Testis (tissue), 3 donors: ENCODE data around the gene FAM180B. TPM values are rescaled to one million over a fixed set of nuclear protein-coding genes. Genes with fewer than 3 reads are reported as not detected.

Experiments
- DNase-seq: peaks from one replicate; pipeline ENCODE4 v3.0.0-alpha.2; 2019
- H3K27ac ChIP-seq, 2 donors: fragments of 200-600 bp; sonication (generic); one replicate each; pipeline ENCODE4 v1.5.1; 2019
- H3K27me3 ChIP-seq: fragments of 200-600 bp; sonication (generic); one replicate; pipeline ENCODE4 v1.5.1; 2019
- H3K36me3 ChIP-seq: fragments of 200-600 bp; sonication (generic); one replicate; pipeline ENCODE4 v1.5.1; 2017; ENCODE audit warnings: low read depth; ENCODE audit errors: missing control alignments
- H3K4me1 ChIP-seq: fragments of 200-600 bp; sonication (generic); one replicate; pipeline ENCODE4 v1.5.1; 2019
- H3K4me3 ChIP-seq, 2 donors: fragments of 200-600 bp; sonication (generic); one replicate each; pipeline ENCODE4 v1.5.1; 2017 to 2019
- H3K9me3 ChIP-seq: fragments of 200-600 bp; sonication (generic); one replicate; pipeline ENCODE4 v1.5.1; 2017
- POLR2A ChIP-seq: fragments of 450-650 bp; IDR thresholded peaks from one replicate; pipeline ENCODE4 v1.6.1; 2017; ENCODE audit warnings: antibody characterized with exemption, mild to moderate bottlenecking, moderate library complexity
- WGBS, 2 donors: methylation state at CpG; one replicate each; pipeline ENCODE4 v1.1.5; 2018; 5-methylcytosine and 5-hydroxymethylcytosine counted together
- intact Hi-C: fragments of 100-400 bp; cut with DNase I; formaldehyde crosslinking; loops from one replicate; pipeline ENCODE4 v1.15.1; 2023; ENCODE audit warnings: low total_unique reads
- polyA plus RNA-seq: library from polyadenylated mRNA; stranded (reverse); fragments of 350-450 nt; fragmentation: Illumina TruSeq; extraction: RNeasy Lipid Tissue Mini Kit (QIAGEN cat#74804); gene quantifications from one replicate; pipeline ENCODE4 v1.2.3, GENCODE V29; 2014; ENCODE audit warnings: low read depth, low replicate concordance; ENCODE audit not compliant: insufficient read depth
- total RNA-seq, 2 donors: library from RNA; depleted of rRNA; stranded (reverse); fragments of >200 nt; gene quantifications; one replicate each; pipeline ENCODE4 v1.2.3, GENCODE V29; 2016
- TF ChIP-seq, protein P1 (sequence below), 3 experiments: fragments of 450-650 bp in 2 of 3; fragments of 200-600 bp in 1 of 3; sonication (generic) in 1 of 3; IDR thresholded peaks; one replicate each; pipeline ENCODE4 v1.5.1; 2016 to 2019; ENCODE audit warnings: antibody characterized with exemption in 3 of 3, mild to moderate bottlenecking in 2 of 3, moderate library complexity in 1 of 3

Gene FAM180B
- total and polyA plus RNA-seq, 3 donors from 2014 or later: 1.1 TPM; not detected in 2

DNA sequence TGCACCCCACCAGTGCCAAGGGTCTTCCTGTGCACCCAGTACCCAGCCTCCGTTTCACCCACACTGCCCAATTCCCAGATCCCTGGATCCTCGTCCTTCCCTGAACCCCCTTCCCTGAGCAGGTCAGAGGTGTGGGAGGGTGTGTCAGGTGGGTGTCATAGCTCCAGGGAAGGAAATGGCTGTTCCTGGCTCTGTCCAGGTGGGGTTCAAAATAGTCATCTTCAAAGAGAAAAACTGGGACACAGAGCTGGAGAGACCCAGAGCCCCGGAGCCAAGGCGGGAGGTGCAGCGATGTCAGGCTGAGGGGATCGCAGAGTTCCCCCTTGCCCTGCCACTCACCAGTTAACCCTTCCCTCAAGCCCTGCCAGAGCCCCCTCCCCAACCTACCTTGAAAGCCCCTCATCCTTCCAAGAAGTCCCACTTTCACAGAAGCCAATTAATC, 7.0 kb downstream of the FAM180B start:
- Histone ChIP-seq H3K27me3 (no peaks in the 10 kb centered on the region), H3K36me3 (no peaks in the 10 kb centered on the region), H3K27ac (no peak overlapping the region), H3K9me3 (no peaks in the 10 kb centered on the region), H3K4me1 (peaks cover 4% of the 10 kb centered on the region), H3K4me3 (no peak overlapping the region)
- WGBS, 2 donors: 19 to 36% methylated on average over 4 to 6 of the region's 6 CpGs
- TF ChIP-seq, protein P1, sequence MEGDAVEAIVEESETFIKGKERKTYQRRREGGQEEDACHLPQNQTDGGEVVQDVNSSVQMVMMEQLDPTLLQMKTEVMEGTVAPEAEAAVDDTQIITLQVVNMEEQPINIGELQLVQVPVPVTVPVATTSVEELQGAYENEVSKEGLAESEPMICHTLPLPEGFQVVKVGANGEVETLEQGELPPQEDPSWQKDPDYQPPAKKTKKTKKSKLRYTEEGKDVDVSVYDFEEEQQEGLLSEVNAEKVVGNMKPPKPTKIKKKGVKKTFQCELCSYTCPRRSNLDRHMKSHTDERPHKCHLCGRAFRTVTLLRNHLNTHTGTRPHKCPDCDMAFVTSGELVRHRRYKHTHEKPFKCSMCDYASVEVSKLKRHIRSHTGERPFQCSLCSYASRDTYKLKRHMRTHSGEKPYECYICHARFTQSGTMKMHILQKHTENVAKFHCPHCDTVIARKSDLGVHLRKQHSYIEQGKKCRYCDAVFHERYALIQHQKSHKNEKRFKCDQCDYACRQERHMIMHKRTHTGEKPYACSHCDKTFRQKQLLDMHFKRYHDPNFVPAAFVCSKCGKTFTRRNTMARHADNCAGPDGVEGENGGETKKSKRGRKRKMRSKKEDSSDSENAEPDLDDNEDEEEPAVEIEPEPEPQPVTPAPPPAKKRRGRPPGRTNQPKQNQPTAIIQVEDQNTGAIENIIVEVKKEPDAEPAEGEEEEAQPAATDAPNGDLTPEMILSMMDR (IDR thresholded peaks at IDR 0.05): no peak
- TF ChIP-seq POLR2A: no peak
- intact Hi-C loops: no loop called here
- DNase-seq: no peak

DNA sequence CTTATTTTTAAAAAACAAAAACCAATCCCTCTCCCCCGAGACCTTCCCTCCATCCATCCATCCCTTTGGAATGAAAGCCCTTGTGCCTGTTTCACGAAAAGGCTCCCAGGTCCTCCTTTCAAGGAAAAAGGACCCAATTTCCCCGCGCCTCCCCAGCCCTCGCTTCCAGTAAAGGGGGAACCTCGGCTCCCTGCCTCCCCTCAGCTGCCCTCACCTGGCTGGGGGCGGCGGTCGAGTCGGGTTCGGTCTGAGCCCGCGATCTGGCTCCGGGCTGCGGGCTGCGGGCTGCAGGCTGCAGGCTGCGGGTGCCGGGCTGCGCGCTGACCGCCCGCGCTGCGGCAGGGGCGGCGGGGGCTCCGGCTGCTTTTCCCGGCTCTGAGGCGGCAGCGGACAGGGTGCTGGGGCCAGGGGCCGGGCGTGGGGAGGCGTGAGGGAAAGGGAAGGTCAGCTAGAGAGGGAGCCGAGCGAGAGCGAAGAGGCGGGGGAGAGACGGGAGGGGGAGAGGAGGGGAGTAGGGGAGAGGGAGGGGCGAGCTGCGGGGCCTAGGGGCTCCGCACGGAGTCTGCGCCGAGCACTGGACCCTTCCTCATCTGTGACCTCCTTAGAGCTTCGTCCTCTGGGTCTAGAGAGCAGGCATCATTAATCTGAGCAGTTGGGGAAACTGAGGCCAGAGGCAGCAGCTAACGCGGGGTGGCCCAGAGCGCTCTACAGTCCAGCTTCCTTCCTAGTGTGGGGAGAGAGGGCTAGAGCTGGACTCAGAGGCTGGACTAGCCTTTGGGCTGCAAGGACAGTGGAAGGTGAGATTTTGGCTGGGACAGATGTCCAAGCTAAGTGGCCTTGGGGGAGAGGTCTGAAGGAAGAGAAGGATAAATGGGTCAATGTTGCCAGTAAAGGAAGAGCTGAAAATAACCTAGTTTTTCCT, 7.7 kb downstream of the FAM180B start, which contains the start of gene C1QTNF4:
TSS of gene C1QTNF4 (minus strand) at position 478 of the 922 bp plus-strand sequence. CDS start 3,601 bp downstream, outside the sequence.
- H3K27me3 ChIP-seq: no peaks in the 10 kb centered on the region

DNA sequence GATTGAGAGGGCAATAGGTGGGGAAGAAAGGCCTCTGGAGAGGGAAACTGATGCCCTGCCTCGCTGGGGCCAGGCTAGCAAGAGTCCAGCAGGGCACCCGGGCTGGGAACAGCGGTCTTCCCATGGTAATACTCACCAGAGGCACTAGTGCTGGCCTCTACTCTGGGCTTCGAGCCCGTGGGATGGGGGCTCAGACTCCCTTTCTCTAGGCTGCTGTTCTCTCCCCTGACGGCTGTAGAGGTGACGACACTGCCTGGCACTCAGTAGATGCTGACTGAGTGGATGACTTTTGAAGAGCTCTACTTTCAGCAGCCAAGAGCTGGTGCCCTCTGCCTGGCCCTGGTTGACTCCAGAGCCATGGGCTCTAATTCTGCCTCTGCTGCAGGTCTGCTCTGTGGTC, 8.6 kb downstream of the FAM180B start:
- no peak overlapping the region for H3K27ac ChIP-seq

More for the DNA sequence above, 7.7 kb downstream of the FAM180B start, which contains the start of gene C1QTNF4:
- Histone ChIP-seq H3K27ac (no peak within 1 kb of the TSS), H3K4me3 (no peak within 1 kb of the TSS), H3K36me3 (no peaks in the 10 kb centered on the region), H3K9me3 (no peaks in the 10 kb centered on the region), H3K4me1 (peaks cover 4% of the 10 kb centered on the region)
- TF ChIP-seq POLR2A: no peak
- TF ChIP-seq, protein P1 (IDR thresholded peaks at IDR 0.05): no peak
- intact Hi-C loops: no loop called here
- WGBS, 2 donors: 3 to 6% methylated on average over 12 to 47 of the region's 48 CpGs
- DNase-seq: no peak

DNA sequence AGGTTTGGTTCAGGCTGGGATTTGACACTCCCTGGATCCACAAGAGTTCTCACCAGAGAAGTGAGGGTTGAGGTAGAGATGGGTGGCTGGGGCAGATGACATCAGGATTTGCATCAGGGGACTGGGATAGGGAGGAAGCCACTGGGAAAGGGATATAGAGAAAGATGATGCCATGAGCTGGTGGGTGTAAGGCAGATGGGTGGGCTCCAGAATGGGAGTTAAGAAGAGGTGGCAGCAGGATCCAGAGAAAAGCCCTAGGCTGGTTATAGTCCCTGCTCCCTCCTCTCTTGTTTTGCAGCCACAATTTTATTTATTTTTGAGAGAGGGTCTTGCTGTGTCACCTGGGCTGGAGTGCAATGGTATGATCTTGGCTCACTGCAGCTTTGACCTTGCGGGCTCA, 9.5 kb downstream of the FAM180B start:
- Histone ChIP-seq H3K27ac (no peak overlapping the region), H3K4me1 (peaks cover 4% of the 10 kb centered on the region), H3K36me3 (no peaks in the 10 kb centered on the region), H3K4me3 (no peak overlapping the region), H3K27me3 (no peaks in the 10 kb centered on the region), H3K9me3 (no peaks in the 10 kb centered on the region)
- intact Hi-C loops: no loop called here
- no peak for DNase-seq
- TF ChIP-seq, protein P1 (IDR thresholded peaks at IDR 0.05): no peak
- WGBS, 2 donors: 88 to 94% methylated on average over 1 of the region's 1 CpG

More for the DNA sequence above, 8.6 kb downstream of the FAM180B start:
- no peak for DNase-seq
- no peaks in the 10 kb centered on the region for H3K9me3 ChIP-seq
- WGBS, 2 donors: 74 to 78% methylated on average over 5 to 7 of the region's 7 CpGs
- intact Hi-C loops: no loop called here
- H3K36me3 ChIP-seq: no peaks in the 10 kb centered on the region
- no peaks in the 10 kb centered on the region for H3K27me3 ChIP-seq
- H3K4me3 ChIP-seq: no peak overlapping the region
- TF ChIP-seq, protein P1 (IDR thresholded peaks at IDR 0.05): no peak
- TF ChIP-seq POLR2A: no peak
- peaks cover 4% of the 10 kb centered on the region for H3K4me1 ChIP-seq
